Fibroblast of lung (primary cell): ENCODE data around the gene SEMA4D. TPM values are rescaled to one million over a fixed set of nuclear protein-coding genes. Genes with fewer than 3 reads are reported as not detected.

ENCODE experiments used
- DNase-seq, 2 donors: peaks; one replicate each; pipeline versions ENCODE4 v3.0.0 to v3.0.0-alpha.2; 2010; ENCODE audit warnings: low read depth in 2 of 2
- H2AFZ ChIP-seq: 2 replicates; pipeline ENCODE4 v1.5.1; 2012; ENCODE audit warnings: low read length, control low read depth, inconsistent platforms
- H3K27ac ChIP-seq: 2 replicates; pipeline ENCODE4 v1.5.1; 2011; ENCODE audit warnings: low read length, control low read depth; ENCODE audit not compliant: insufficient read depth
- H3K27me3 ChIP-seq: 2 replicates; pipeline ENCODE4 v1.5.1; 2011; ENCODE audit warnings: mild to moderate bottlenecking, low read length; ENCODE audit not compliant: control insufficient read depth, insufficient read depth
- H3K36me3 ChIP-seq: 2 replicates; pipeline ENCODE4 v1.5.1; 2011; ENCODE audit warnings: low read length; ENCODE audit not compliant: control insufficient read depth, insufficient read depth
- H3K4me1 ChIP-seq: 2 replicates; pipeline ENCODE4 v1.5.1; 2011; ENCODE audit warnings: low read length; ENCODE audit not compliant: control insufficient read depth, insufficient read depth; ENCODE audit errors: extremely low read depth
- H3K4me2 ChIP-seq: 2 replicates; pipeline ENCODE4 v1.5.1; 2011; ENCODE audit warnings: low read length, control low read depth; ENCODE audit not compliant: insufficient read depth; ENCODE audit errors: extremely low read depth
- H3K4me3 ChIP-seq, 4 experiments: fragments of 200-600 bp in 1 of 4; sonication (generic) in 1 of 4; replicated peaks in 1 of 4; 2 replicates each; pipeline ENCODE4 v1.5.1; 2011 to 2016; ENCODE audit warnings: low read length in 4 of 4, low read depth in 3 of 4, mild to moderate bottlenecking in 3 of 4, control low read depth in 2 of 4, inconsistent platforms in 1 of 4, mixed read lengths in 1 of 4; ENCODE audit not compliant: insufficient read depth in 1 of 4; ENCODE audit errors: control extremely low read depth in 1 of 4
- H3K79me2 ChIP-seq: 2 replicates; pipeline ENCODE4 v1.5.1; 2012; ENCODE audit warnings: mild to moderate bottlenecking, low read length, inconsistent platforms; ENCODE audit not compliant: control insufficient read depth, insufficient read depth
- H3K9ac ChIP-seq: 2 replicates; pipeline ENCODE4 v1.5.1; 2011; ENCODE audit warnings: mild to moderate bottlenecking, low read length, control low read depth; ENCODE audit not compliant: insufficient read depth
- H3K9me3 ChIP-seq: 2 replicates; pipeline ENCODE4 v1.5.1; 2012; ENCODE audit warnings: low read depth, low read length; ENCODE audit not compliant: control insufficient read depth, insufficient read depth
- H4K20me1 ChIP-seq: 2 replicates; pipeline ENCODE4 v1.5.1; 2011; ENCODE audit warnings: low read length; ENCODE audit not compliant: control insufficient read depth, insufficient read depth; ENCODE audit errors: extremely low read depth
- CTCF ChIP-seq, 2 donors: IDR thresholded peaks in 1 of 2; conservative IDR thresholded peaks in 1 of 2; 1 replicate in 1 of 2; 2 replicates in 1 of 2; pipeline ENCODE4 v1.5.1; 2011 to 2012; ENCODE audit warnings: low read length in 2 of 2, control low read depth in 1 of 2, inconsistent platforms in 1 of 2, low read depth in 1 of 2, mild to moderate bottlenecking in 1 of 2
- EZH2 ChIP-seq: IDR thresholded peaks from 2 replicates; pipeline ENCODE4 v1.5.1; 2012; ENCODE audit warnings: low read length, control low read depth, mild to moderate bottlenecking; ENCODE audit errors: missing control alignments
- polyA plus RNA-seq, 2 donors: library from polyadenylated mRNA; depleted of rRNA in 1 of 2; stranded (reverse) in 1 of 2; unstranded in 1 of 2; fragments of >200 nt; gene quantifications; 2 replicates each; pipeline ENCODE4 v1.2.1, GENCODE V29; 2011 to 2012; ENCODE audit warnings: missing spikeins in 1 of 2
- total RNA-seq: library from RNA; depleted of rRNA; stranded (reverse); fragments of >200 nt; gene quantifications from 2 replicates; pipeline ENCODE4 v1.2.1, GENCODE V29; 2014

SEMA4D gene
- total and polyA plus RNA-seq, 2 donors (not counting 1 experiment from before 2014, with no cell fraction given) = 0.67 to 2.6 TPM

DNA sequence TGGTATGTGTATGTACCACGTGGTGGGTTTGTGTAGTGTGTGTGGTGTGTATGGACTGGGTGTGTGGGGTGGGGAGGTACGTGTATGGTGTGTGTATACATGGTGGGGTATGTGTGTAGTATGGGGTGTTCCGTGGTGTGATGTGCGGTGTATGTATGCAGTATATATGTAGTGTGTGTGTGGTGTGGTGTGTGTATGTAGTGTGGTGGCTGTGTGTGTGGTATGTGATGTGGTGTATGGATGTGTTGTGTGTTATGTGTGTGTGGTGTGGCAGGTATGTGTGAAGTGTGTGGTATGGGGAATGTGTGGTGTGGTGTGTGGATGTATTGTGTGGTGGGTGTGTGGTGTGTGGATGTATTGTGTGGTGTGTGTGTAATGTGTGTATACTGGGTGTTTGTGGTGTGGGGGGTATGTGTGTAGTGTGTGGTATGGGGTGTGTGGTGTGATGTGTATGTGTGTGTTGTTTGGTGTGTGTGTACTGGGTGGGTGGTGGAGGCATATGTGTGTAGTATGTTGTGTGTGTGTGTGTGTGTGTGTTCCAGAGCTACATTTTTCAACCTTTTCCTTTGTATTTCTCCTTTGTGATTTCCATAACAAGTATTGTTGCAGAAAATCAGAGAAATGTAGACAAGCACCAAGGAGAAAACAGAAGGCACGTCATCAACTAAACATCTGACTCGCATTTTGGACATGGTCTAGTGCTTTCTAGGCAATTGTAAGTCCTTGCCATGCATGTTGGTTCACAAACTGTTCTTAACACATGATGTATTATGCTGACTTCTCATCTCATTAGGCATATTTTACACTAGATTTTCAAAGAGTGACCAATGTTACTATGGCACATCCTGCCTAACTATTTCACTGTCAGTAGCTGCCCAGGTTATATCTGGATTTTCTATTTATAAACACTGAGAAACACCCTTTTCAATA is 13.2 kb downstream of the SEMA4D start:
- H2AFZ ChIP-seq = no peak overlapping the region
- TF ChIP-seq EZH2 (no peak), CTCF (conservative IDR thresholded peaks at IDR 0.05 in 1 of 2, IDR thresholded peaks at IDR 0.05 in 1 of 2; ENCODE audit: low read depth in 1 of 2, low read length in 2 of 2) (no peak)
- no peak overlapping the region for H3K9ac ChIP-seq
- no peaks in the 10 kb centered on the region for H3K4me1 ChIP-seq
- no peaks in the 10 kb centered on the region for H3K79me2 ChIP-seq
- DNase-seq = peak in 1 of 2 donors; percentile 10
- H3K36me3 ChIP-seq = no peaks in the 10 kb centered on the region
- no peak overlapping the region for H3K4me2 ChIP-seq
- H3K9me3 ChIP-seq = no peaks in the 10 kb centered on the region
- H3K27ac ChIP-seq = no peak overlapping the region
- H3K4me3 ChIP-seq = no peak overlapping the region
- no peaks in the 10 kb centered on the region for H4K20me1 ChIP-seq
- no peaks in the 10 kb centered on the region for H3K27me3 ChIP-seq

- Histone ChIP-seq H2AFZ (no peak overlapping the region), H3K9ac (no peak overlapping the region), H3K79me2 (no peaks in the 10 kb centered on the region), H3K27ac (no peak overlapping the region), H3K4me1 (no peaks in the 10 kb centered on the region), H3K36me3 (no peaks in the 10 kb centered on the region), H3K9me3 (no peaks in the 10 kb centered on the region), H4K20me1 (no peaks in the 10 kb centered on the region), H3K27me3 (no peaks in the 10 kb centered on the region), H3K4me2 (no peak overlapping the region), H3K4me3 (no peak overlapping the region)
- TF ChIP-seq CTCF (conservative IDR thresholded peaks at IDR 0.05 in 1 of 2, IDR thresholded peaks at IDR 0.05 in 1 of 2; ENCODE audit: low read depth in 1 of 2, low read length in 2 of 2) = no peak
- DNase-seq = no peak
Observed at GRCh38 chr9:89483592-89484474, 14.1 kb downstream of the SEMA4D start.

GRCh38 chr9:89482901-89483361 is 15.0 kb downstream of the SEMA4D start:
- no peak for DNase-seq
- Histone ChIP-seq H3K4me2 (no peak overlapping the region), H4K20me1 (no peaks in the 10 kb centered on the region), H3K27ac (no peak overlapping the region), H2AFZ (no peak overlapping the region), H3K27me3 (no peaks in the 10 kb centered on the region), H3K79me2 (no peaks in the 10 kb centered on the region), H3K4me1 (no peaks in the 10 kb centered on the region), H3K9ac (no peak overlapping the region), H3K4me3 (no peak overlapping the region), H3K9me3 (no peaks in the 10 kb centered on the region), H3K36me3 (no peaks in the 10 kb centered on the region)
- TF ChIP-seq EZH2 (no peak), CTCF (conservative IDR thresholded peaks at IDR 0.05 in 1 of 2, IDR thresholded peaks at IDR 0.05 in 1 of 2; ENCODE audit: low read depth in 1 of 2, low read length in 2 of 2) (no peak)
